Measurements from ENCODE around the gene SYCE3.

SYCE3 gene

DNA sequence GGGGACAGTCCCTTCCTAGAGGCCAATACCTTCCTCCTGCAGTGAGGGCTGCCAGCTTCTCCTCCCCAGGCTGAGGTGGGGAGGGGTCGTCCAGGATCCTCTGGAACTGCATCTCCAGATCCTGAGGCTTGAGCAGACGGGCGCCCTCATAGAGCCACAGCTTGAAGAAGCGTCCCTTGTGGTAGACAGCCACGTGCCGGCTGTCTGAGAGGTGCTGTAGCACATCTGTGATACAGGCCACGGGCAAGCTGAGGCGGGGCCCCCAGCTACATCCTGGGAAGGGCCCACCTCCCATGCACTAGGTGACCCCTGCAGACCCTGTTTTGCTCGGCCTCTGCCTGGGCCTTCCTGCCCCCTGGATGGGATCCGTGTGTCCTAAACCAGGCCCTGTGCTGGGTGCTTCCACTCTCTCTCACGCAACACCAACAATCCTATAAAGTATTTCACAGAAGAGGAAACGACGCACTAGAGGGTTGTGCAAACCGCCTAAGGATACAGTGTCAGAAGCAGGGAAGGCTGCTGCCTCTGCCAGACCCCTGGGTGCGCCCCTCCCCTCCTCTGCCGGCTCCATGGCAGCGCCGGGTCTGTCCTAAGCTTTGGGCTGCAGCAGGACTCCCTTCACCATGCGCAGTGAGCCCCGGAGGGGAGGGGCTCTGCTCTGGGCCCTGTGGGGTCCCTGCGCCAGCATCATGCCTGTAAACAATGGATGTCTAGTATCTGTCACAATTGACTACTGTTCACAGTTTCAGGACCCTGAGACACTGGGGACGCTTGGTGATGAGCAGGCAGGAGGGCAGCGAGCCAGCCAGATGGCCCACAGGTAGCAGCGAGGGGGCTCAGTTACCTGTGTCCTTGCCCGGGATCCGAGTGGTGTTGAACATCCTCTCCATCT is 11.0 kb upstream of the SYCE3 start:
- no peak for DNase-seq (ENCODE audit: low read depth, low spot score)
- no peak for TF ChIP-seq ZNF274 (IDR thresholded peaks at IDR 0.05; ENCODE audit: low read depth, low read length)
- TF ChIP-seq SUZ12 (IDR thresholded peaks at IDR 0.05; ENCODE audit: extremely low read depth, insufficient read depth, insufficient read length) = no peak
- TF ChIP-seq YY1 (IDR thresholded peaks at IDR 0.05; ENCODE audit: insufficient read depth, insufficient read length) = no peak
- Histone ChIP-seq H3K4me3 (ENCODE audit: insufficient read length, low read depth) (no peak overlapping the region), H3K36me3 (ENCODE audit: insufficient read depth, insufficient read length, low read length) (peaks cover 85% of the 10 kb centered on the region), H3K4me1 (ENCODE audit: insufficient read depth, insufficient read length) (no peaks in the 10 kb centered on the region), H3K9me3 (ENCODE audit: insufficient read depth, low read length) (no peaks in the 10 kb centered on the region), H3K9ac (ENCODE audit: insufficient read length, low read depth) (no peak overlapping the region), H3K27me3 (ENCODE audit: insufficient read depth, insufficient read length) (no peaks in the 10 kb centered on the region)

DNA sequence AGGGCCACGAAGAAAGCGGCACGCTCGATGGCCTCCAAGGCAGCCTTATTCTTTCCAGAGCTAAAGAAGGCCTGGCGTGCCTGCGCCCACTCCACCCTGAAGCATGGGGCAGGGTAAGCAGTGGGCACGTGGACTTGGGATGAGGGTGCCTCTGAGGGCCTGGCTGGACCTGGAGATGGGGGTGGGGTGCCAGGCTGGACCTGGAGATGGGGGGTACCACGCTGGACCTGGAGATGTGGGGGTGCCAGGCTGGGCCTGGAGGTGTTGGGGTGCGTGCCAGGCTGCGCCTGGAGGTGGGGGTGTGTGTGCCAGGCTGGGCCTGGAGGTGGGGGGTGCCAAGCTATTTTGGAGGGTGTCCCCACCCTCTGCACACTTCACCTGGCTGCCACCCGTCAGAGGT is 10.2 kb upstream of the SYCE3 start:
- DNase-seq (ENCODE audit: low read depth, low spot score) = no peak
- no peak overlapping the region for H3K4me3 ChIP-seq (ENCODE audit: insufficient read length, low read depth)
- H3K27me3 ChIP-seq (ENCODE audit: insufficient read depth, insufficient read length) = no peaks in the 10 kb centered on the region
- no peaks in the 10 kb centered on the region for H3K4me1 ChIP-seq (ENCODE audit: insufficient read depth, insufficient read length)
- no peak overlapping the region for H3K9ac ChIP-seq (ENCODE audit: insufficient read length, low read depth)
- H3K9me3 ChIP-seq (ENCODE audit: insufficient read depth, low read length) = no peaks in the 10 kb centered on the region
- H3K36me3 ChIP-seq (ENCODE audit: insufficient read depth, insufficient read length, low read length) = peaks cover 90% of the 10 kb centered on the region
- TF ChIP-seq ZNF274 (IDR thresholded peaks at IDR 0.05; ENCODE audit: low read depth, low read length) (no peak), SUZ12 (IDR thresholded peaks at IDR 0.05; ENCODE audit: extremely low read depth, insufficient read depth, insufficient read length) (no peak), YY1 (IDR thresholded peaks at IDR 0.05; ENCODE audit: insufficient read depth, insufficient read length) (no peak)

DNA sequence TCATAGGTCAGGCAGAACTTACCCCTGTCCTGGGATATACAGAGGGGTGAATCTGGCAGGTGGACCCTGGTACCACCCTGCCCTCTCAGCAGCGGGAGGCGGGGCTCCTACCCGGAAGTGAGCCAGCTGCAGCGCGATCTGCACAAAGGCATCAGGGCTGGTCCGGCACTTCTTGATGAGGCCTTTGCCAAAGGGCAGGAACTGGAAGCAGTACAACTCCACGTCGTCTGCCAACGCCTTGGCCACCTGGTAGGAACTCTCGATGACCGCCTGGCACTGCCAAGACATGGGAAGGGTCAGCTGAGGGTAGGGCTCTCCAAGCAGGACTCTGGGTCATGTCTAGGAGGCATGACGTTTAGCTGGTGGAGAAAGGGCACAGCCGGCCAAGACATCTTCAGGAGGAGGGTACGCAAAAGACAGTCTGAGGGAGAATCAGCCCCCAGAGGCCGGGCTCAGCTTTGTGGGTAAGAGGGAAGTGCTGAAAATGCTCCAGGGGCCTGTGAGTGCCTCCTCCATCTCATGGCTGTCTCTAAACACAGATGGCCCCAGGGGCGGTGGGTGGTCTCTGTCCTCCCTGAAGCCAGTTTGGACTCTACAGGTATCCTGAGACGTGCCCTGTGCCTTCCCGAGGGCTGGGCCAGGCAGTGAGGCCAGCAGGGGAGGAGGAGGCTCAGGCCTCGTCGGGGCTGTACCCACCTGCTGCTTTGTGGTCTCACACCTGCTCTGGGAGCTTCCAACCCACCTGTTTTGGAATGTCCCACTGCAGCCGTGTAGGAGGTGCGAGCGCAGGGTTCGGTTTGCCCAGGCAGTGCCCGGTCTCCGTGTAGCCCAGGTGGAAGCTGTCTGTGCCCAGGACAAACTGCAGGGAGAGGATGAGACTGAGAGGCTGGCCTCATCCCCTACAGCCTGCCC is 8.8 kb upstream of the SYCE3 start:
- Histone ChIP-seq H3K36me3 (ENCODE audit: insufficient read depth, insufficient read length, low read length) (peaks cover 82% of the 10 kb centered on the region), H3K27me3 (ENCODE audit: insufficient read depth, insufficient read length) (no peaks in the 10 kb centered on the region), H3K9ac (ENCODE audit: insufficient read length, low read depth) (no peak overlapping the region), H3K9me3 (ENCODE audit: insufficient read depth, low read length) (no peaks in the 10 kb centered on the region), H3K4me1 (ENCODE audit: insufficient read depth, insufficient read length) (no peaks in the 10 kb centered on the region), H3K4me3 (ENCODE audit: insufficient read length, low read depth) (no peak overlapping the region)
- TF ChIP-seq ZNF274 (IDR thresholded peaks at IDR 0.05; ENCODE audit: low read depth, low read length) (no peak), SUZ12 (IDR thresholded peaks at IDR 0.05; ENCODE audit: extremely low read depth, insufficient read depth, insufficient read length) (no peak), YY1 (IDR thresholded peaks at IDR 0.05; ENCODE audit: insufficient read depth, insufficient read length) (no peak)
- no peak for DNase-seq (ENCODE audit: low read depth, low spot score)

DNA sequence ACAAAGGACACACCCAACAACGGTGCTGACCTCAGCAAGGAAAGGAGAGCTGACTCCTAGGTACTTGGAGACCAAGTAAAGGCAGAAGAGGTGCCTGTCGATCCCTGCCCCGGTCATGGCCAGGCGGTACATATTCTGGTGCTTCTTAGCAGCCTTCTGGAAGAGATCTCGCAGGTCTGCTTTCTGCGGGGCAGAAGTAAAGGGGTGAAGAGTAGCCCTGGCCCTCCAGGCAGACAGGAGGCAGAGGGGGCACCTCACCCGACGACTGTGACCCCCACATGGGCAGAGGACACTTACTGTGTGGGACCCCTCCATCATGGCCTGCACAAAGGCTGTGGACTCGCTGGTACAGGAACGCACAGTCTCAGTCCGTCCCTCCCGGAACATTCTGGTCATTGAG is 8.1 kb upstream of the SYCE3 start:
- no peaks in the 10 kb centered on the region for H3K9me3 ChIP-seq (ENCODE audit: insufficient read depth, low read length)
- no peaks in the 10 kb centered on the region for H3K4me1 ChIP-seq (ENCODE audit: insufficient read depth, insufficient read length)
- H3K27me3 ChIP-seq (ENCODE audit: insufficient read depth, insufficient read length) = no peaks in the 10 kb centered on the region
- no peak for DNase-seq (ENCODE audit: low read depth, low spot score)
- H3K4me3 ChIP-seq (ENCODE audit: insufficient read length, low read depth) = no peak overlapping the region
- H3K36me3 ChIP-seq (ENCODE audit: insufficient read depth, insufficient read length, low read length) = peaks cover 77% of the 10 kb centered on the region
- TF ChIP-seq YY1 (IDR thresholded peaks at IDR 0.05; ENCODE audit: insufficient read depth, insufficient read length) (no peak), ZNF274 (IDR thresholded peaks at IDR 0.05; ENCODE audit: low read depth, low read length) (no peak), SUZ12 (IDR thresholded peaks at IDR 0.05; ENCODE audit: extremely low read depth, insufficient read depth, insufficient read length) (no peak)
- no peak overlapping the region for H3K9ac ChIP-seq (ENCODE audit: insufficient read length, low read depth)

DNA sequence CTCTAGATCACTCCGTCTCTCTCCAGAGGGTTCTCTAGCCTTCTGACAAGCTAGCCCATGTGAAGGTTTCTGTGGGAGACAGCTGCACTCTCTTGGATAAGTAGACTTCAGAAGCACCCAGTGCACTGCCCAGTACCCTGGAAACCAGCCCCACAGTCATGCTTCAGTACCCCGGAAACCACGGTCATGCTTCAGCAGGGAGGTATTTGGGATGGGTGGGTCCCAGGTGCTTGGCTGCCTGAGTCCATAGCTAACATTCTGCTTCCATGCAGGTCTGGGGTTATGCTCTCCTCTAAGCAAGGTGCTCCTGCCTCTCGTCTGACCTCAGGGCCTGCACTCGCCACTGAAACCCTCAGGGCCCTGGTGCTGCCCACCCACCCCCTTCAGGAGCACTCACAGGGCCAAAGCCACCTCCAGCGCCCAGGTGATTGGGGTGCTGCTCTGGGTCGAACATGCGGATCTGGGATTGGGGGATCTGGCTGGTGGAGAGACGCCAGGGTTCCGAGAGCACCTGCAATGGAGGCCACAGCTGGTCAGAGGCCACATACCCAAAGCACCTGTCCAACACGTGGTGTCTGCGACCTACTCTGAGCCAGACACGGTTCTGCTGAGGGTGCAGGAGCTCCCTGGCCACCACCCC is 7.3 kb upstream of the SYCE3 start:
- Histone ChIP-seq H3K36me3 (ENCODE audit: insufficient read depth, insufficient read length, low read length) (peaks cover 70% of the 10 kb centered on the region), H3K4me3 (ENCODE audit: insufficient read length, low read depth) (no peak overlapping the region), H3K4me1 (ENCODE audit: insufficient read depth, insufficient read length) (no peaks in the 10 kb centered on the region), H3K27me3 (ENCODE audit: insufficient read depth, insufficient read length) (peaks cover 2% of the 10 kb centered on the region), H3K9me3 (ENCODE audit: insufficient read depth, low read length) (no peaks in the 10 kb centered on the region), H3K9ac (ENCODE audit: insufficient read length, low read depth) (no peak overlapping the region)
- DNase-seq (ENCODE audit: low read depth, low spot score) = no peak
- no peak for TF ChIP-seq ZNF274 (IDR thresholded peaks at IDR 0.05; ENCODE audit: low read depth, low read length)
- TF ChIP-seq SUZ12 (IDR thresholded peaks at IDR 0.05; ENCODE audit: extremely low read depth, insufficient read depth, insufficient read length) = no peak
- TF ChIP-seq YY1 (IDR thresholded peaks at IDR 0.05; ENCODE audit: insufficient read depth, insufficient read length) = no peak

DNA sequence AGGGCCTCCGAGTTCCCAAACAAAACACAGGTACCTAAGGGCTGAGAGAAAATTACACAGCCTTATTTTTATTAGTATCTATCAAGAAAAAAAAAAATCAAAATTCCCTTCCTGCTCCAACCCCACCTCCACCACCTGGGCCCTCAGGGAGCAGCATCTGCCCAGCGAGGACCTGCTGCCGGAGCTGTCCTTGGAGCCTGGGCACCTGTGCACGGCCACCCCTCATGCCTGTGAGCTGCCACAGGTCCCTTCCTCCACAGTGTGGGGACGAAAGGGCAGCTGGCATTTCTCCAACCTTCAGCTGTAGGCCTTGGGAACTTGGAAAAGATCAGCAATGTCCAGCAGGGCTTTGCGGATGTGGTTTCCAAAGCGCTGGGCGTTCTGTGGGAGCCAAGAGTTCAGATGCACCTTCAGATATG is 6.3 kb upstream of the SYCE3 start:
- no peak for TF ChIP-seq SUZ12 (IDR thresholded peaks at IDR 0.05; ENCODE audit: extremely low read depth, insufficient read depth, insufficient read length)
- no peak for TF ChIP-seq ZNF274 (IDR thresholded peaks at IDR 0.05; ENCODE audit: low read depth, low read length)
- TF ChIP-seq YY1 (IDR thresholded peaks at IDR 0.05; ENCODE audit: insufficient read depth, insufficient read length) = no peak
- H3K4me3 ChIP-seq (ENCODE audit: insufficient read length, low read depth) = no peak overlapping the region
- H3K9ac ChIP-seq (ENCODE audit: insufficient read length, low read depth) = no peak overlapping the region
- H3K4me1 ChIP-seq (ENCODE audit: insufficient read depth, insufficient read length) = no peaks in the 10 kb centered on the region
- peaks cover 62% of the 10 kb centered on the region for H3K36me3 ChIP-seq (ENCODE audit: insufficient read depth, insufficient read length, low read length)
- H3K27me3 ChIP-seq (ENCODE audit: insufficient read depth, insufficient read length) = peaks cover 12% of the 10 kb centered on the region
- H3K9me3 ChIP-seq (ENCODE audit: insufficient read depth, low read length) = no peaks in the 10 kb centered on the region
- DNase-seq (ENCODE audit: low read depth, low spot score) = no peak

Data from NT2/D1 (cell line).